ENCODE measurements around the gene MUS81.

DNA sequence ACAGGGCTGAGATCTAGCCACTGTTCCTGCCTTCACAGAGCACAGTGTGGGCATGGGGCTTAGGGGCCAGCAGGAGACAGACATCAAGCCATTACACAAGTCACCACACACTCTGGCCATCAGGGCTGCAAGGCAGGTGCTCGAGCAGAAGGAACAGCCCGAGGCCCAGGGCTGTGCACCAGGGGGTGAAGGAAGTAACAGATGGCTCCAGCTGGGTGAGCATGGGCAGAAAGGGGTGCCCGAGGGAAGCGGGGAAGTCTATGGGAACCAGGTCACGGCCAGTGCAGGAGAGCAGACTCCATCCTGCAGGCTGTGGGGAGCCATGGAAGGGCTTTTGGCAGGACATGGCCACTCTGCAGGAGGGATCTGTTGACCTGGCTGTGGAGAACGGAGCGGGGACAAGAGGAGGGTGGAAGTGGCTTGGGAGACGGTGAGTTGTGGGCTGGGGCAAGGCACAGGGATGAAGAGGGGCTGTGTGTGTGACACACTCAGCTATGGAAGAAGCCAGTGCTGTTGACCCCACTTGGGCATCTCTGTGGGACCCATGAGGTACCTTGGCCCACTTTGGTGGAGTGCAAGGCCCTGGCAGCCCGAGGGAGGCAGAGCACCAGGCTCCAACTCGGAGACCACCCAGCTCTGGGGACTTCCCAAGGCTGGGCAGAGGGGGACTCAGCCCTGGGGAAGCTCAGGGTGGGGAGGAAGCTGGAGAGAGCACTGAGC, 55.0 kb downstream of the MUS81 start:
- TF ChIP-seq, protein P1, sequence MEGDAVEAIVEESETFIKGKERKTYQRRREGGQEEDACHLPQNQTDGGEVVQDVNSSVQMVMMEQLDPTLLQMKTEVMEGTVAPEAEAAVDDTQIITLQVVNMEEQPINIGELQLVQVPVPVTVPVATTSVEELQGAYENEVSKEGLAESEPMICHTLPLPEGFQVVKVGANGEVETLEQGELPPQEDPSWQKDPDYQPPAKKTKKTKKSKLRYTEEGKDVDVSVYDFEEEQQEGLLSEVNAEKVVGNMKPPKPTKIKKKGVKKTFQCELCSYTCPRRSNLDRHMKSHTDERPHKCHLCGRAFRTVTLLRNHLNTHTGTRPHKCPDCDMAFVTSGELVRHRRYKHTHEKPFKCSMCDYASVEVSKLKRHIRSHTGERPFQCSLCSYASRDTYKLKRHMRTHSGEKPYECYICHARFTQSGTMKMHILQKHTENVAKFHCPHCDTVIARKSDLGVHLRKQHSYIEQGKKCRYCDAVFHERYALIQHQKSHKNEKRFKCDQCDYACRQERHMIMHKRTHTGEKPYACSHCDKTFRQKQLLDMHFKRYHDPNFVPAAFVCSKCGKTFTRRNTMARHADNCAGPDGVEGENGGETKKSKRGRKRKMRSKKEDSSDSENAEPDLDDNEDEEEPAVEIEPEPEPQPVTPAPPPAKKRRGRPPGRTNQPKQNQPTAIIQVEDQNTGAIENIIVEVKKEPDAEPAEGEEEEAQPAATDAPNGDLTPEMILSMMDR (IDR thresholded peaks at IDR 0.05; ENCODE audit: low read depth, low read length) = no peak
- TF ChIP-seq POLR2A (IDR thresholded peaks at IDR 0.05; ENCODE audit: extremely low read depth, insufficient read length) = no peak

Measured in NB4 (cell line).